Natural killer cell (primary cell): ENCODE measurements around the gene OXER1. TPM values are rescaled to one million over a fixed set of nuclear protein-coding genes. Genes with fewer than 3 reads are reported as not detected.

Experiments
- ATAC-seq, 3 donors: fragments of 150-1000 bp in 2 of 3; fragments of 200-7000 bp in 1 of 3; cut with Tn5 transposase; 1 replicate in 1 of 3; 2 replicates in 2 of 3; pipeline ENCODE4 v1.10.0; 2021; ENCODE audit warnings: mild to moderate bottlenecking in 2 of 3, moderate library complexity in 2 of 3
- DNase-seq, 2 donors: peaks; one replicate each; pipeline versions ENCODE4 v3.0.0 to v3.0.0-alpha.2; 2013 to 2021; ENCODE audit warnings: mixed read lengths in 1 of 2
- H3K27ac ChIP-seq: one replicate; pipeline ENCODE4 v1.5.1; 2013; ENCODE audit warnings: mild to moderate bottlenecking, low read length
- H3K27me3 ChIP-seq: one replicate; pipeline ENCODE4 v1.6.1; 2013; ENCODE audit warnings: low read length; ENCODE audit not compliant: control insufficient read depth, insufficient read depth
- H3K36me3 ChIP-seq: one replicate; pipeline ENCODE4 v1.6.1; 2013; ENCODE audit warnings: low read length; ENCODE audit not compliant: control insufficient read depth, insufficient read depth
- H3K4me1 ChIP-seq: one replicate; pipeline ENCODE4 v1.6.1; 2013; ENCODE audit warnings: low read length; ENCODE audit not compliant: control insufficient read depth, insufficient read depth
- H3K4me3 ChIP-seq: one replicate; pipeline ENCODE4 v1.5.1; 2013; ENCODE audit warnings: low read length
- H3K9me3 ChIP-seq: one replicate; pipeline ENCODE4 v1.6.1; 2013; ENCODE audit warnings: low read length; ENCODE audit not compliant: control insufficient read depth, insufficient read depth
- H3K27ac Mint-ChIP-seq, 2 donors: one replicate each; pipeline ENCODE4 v1.8.0; 2022; ENCODE audit warnings: mild to moderate bottlenecking in 2 of 2, mixed read lengths in 2 of 2, moderate library complexity in 1 of 2
- H3K27me3 Mint-ChIP-seq, 2 donors: one replicate each; pipeline ENCODE4 v1.8.0; 2022; ENCODE audit warnings: low read depth in 2 of 2, mixed read lengths in 2 of 2
- H3K36me3 Mint-ChIP-seq: one replicate; pipeline ENCODE4 v1.8.0; 2022; ENCODE audit warnings: mixed read lengths
- H3K4me1 Mint-ChIP-seq, 2 donors: one replicate each; pipeline ENCODE4 v1.8.0; 2022; ENCODE audit warnings: mixed read lengths in 2 of 2
- H3K4me3 Mint-ChIP-seq: one replicate; pipeline ENCODE4 v1.8.0; 2022; ENCODE audit warnings: mild to moderate bottlenecking, moderate library complexity, mixed read lengths
- H3K9me3 Mint-ChIP-seq, 2 donors: one replicate each; pipeline ENCODE4 v1.8.0; 2022; ENCODE audit warnings: mixed read lengths in 2 of 2
- WGBS: methylation state at CpG from one replicate; pipeline ENCODE4 v1.1.7; 2013; ENCODE audit warnings: missing lambda C conversion rate; ENCODE audit not compliant: insufficient coverage; 5-methylcytosine and 5-hydroxymethylcytosine counted together
- intact Hi-C: fragments of 100-400 bp; cut with micrococcal nuclease; formaldehyde crosslinking; loops from one replicate; pipeline ENCODE4 v1.14.2; 2022
- total RNA-seq, 4 donors: library from RNA; stranded (reverse); fragments of 120-200 nt in 1 of 4; gene quantifications; one replicate each; pipeline versions ENCODE4 v1.2.3 to v1.2.4, GENCODE V29; 2013 to 2022
- TF ChIP-seq, protein P1 (sequence below): fragments of 200-600 bp; IDR thresholded peaks from one replicate; pipeline ENCODE4 v1.8.0; 2022; ENCODE audit warnings: antibody characterized with exemption

OXER1 gene, protein sequence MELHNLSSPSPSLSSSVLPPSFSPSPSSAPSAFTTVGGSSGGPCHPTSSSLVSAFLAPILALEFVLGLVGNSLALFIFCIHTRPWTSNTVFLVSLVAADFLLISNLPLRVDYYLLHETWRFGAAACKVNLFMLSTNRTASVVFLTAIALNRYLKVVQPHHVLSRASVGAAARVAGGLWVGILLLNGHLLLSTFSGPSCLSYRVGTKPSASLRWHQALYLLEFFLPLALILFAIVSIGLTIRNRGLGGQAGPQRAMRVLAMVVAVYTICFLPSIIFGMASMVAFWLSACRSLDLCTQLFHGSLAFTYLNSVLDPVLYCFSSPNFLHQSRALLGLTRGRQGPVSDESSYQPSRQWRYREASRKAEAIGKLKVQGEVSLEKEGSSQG
- total RNA-seq = 1 to 10 TPM in 1 of 3 donors, under 1 TPM in 2; 0.19 to 2.7 (median 0.41) TPM
- total RNA-seq (2013) = 0.43 TPM

DNA sequence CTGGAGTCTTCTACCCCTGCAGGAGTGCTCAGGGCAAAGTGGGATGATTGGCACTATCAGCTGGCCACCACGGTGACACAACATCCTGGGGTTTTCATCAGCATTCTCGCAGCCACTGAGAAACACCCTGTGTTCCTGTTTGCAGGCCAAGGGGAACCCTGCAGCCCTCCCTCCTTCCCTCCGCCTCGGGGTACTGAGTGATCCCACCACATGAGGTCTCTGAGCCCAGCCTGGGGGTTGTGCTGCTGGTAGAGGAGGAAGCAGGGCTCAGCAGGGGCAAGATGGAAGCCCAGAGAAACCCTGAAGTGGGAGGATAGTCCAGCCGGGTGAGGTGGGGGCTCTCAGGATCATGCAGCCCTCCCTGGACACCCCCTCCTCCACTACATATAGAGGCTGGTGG, at the start of gene OXER1:
Gene OXER1, minus strand, starts transcription at position 40 of the 400 bp plus-strand sequence. CDS start 73 bp downstream, outside the sequence.
- H3K27ac ChIP-seq = no peak within 1 kb of the TSS
- DNase-seq (no peak), ATAC-seq (peak in 2 of 3 donors; percentile 24 to 64)
- no peaks in the 10 kb centered on the region for H3K36me3 ChIP-seq
- intact Hi-C loops = no loop called here
- peaks cover 7% of the 10 kb centered on the region for H3K4me1 ChIP-seq
- no peaks in the 10 kb centered on the region for H3K9me3 ChIP-seq
- TF ChIP-seq, protein P1, sequence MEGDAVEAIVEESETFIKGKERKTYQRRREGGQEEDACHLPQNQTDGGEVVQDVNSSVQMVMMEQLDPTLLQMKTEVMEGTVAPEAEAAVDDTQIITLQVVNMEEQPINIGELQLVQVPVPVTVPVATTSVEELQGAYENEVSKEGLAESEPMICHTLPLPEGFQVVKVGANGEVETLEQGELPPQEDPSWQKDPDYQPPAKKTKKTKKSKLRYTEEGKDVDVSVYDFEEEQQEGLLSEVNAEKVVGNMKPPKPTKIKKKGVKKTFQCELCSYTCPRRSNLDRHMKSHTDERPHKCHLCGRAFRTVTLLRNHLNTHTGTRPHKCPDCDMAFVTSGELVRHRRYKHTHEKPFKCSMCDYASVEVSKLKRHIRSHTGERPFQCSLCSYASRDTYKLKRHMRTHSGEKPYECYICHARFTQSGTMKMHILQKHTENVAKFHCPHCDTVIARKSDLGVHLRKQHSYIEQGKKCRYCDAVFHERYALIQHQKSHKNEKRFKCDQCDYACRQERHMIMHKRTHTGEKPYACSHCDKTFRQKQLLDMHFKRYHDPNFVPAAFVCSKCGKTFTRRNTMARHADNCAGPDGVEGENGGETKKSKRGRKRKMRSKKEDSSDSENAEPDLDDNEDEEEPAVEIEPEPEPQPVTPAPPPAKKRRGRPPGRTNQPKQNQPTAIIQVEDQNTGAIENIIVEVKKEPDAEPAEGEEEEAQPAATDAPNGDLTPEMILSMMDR = no peak
- no peak within 1 kb of the TSS for H3K4me3 Mint-ChIP-seq
- H3K36me3 Mint-ChIP-seq = no peaks in the 10 kb centered on the region
- no peak within 1 kb of the TSS for H3K27ac Mint-ChIP-seq
- H3K4me3 ChIP-seq = no peak within 1 kb of the TSS
- peaks cover 0 to 13% of the 10 kb centered on the region in 2 donors for H3K4me1 Mint-ChIP-seq
- H3K27me3 ChIP-seq = no peaks in the 10 kb centered on the region
- 46% methylated on average over 5 of the region's 5 CpGs for WGBS
- no peaks in the 10 kb centered on the region for H3K9me3 Mint-ChIP-seq
- H3K27me3 Mint-ChIP-seq = no peaks in the 10 kb centered on the region

DNA sequence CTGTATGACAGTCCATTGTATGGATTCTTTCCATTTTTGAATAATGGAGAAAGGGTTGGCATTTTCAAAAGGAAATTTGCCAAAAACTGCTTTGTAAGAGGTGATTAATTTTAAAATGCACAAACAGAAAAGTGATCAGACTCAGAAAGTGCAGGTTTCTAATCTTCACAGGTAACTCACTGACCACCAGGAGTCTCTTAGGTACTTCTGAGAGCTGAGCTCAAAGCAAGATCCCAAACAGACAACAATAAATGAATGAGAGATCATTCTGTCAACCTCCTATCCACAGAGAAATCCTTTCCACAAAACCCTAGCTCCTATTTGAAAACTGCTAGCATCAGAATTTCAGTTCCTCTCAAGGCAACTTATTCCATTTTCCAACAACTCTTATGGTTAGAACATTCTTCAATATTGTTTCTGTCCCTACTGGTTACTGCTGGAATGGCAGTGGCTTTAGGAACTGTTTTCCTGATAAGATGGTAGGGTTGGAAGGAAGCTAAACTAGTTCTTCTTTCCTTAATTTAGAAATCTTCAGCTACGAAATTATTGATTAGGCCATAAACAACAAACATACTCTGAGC, 49.1 kb upstream of the OXER1 start:
- peaks cover 21% of the 10 kb centered on the region for H3K4me1 ChIP-seq
- peaks cover 28 to 30% of the 10 kb centered on the region in 2 donors for H3K4me1 Mint-ChIP-seq
- intact Hi-C loops = loop anchor here (5.0 kb wide), 3 partner anchors 324 to 1354 kb away; partner anchors contain the start of genes PPM1B and ZFP36L2
- ATAC-seq (no peak), DNase-seq (peak in 1 of 2 donors; percentile 36)
- H3K27me3 ChIP-seq = no peaks in the 10 kb centered on the region
- peaks cover 0 to 5% of the 10 kb centered on the region in 2 donors for H3K27me3 Mint-ChIP-seq
- no peak overlapping the region for H3K4me3 ChIP-seq
- no CpG with 5 or more reads among the region's 1 CpG for WGBS
- H3K36me3 Mint-ChIP-seq = no peaks in the 10 kb centered on the region
- TF ChIP-seq, protein P1 = no peak
- H3K36me3 ChIP-seq = no peaks in the 10 kb centered on the region
- peak overlapping the region; percentile 64 for H3K4me3 Mint-ChIP-seq
- peaks cover 12% of the 10 kb centered on the region for H3K9me3 ChIP-seq
- no peak overlapping the region for H3K27ac ChIP-seq
- H3K9me3 Mint-ChIP-seq = peaks cover 5 to 10% of the 10 kb centered on the region in 2 donors
- peak overlapping the region; percentile 59 to 69 for H3K27ac Mint-ChIP-seq

DNA sequence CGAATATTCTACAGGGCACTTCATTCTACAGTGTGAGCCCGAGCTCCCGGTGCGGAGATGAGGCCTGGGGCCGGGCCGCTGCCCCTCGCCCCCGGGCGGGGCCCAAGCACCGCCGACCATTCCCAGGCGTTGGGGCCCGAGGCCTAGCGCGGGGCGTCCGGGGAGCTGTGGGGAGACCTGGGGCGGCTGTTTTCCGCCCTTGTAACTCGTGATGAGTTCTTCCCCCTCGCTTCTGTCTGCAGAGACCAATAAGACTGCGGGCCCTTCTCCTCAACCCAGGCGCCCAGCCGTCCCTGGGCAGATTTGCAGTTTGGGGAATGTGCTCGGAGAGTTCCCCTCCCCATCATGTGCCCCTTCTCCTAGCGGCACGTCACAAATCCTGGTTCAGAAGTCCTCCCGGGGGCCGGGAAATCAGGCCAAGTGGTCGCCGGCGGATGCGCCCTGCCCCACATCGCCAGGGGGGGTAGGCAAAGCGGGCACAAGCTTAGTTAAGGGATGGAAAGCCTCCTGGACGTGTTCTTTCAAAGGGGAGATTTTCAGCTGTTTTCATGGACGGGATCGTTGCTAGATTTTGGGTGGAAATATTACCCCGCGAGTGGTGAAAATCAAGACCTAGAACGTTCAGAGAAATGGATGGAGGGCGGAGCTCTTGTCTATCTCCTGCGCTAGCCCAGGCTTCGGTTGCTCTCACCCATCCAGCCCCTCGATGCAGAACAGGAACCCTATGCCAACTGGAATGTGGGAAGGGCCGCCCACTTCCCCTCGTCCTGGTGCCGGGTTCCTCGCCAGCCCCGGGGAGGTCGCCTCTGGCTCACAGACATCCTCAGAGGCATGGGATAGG, 47.3 kb upstream of the OXER1 start:
- intact Hi-C loops = loop anchor here (1.0 to 5.0 kb wide), 4 partner anchors 326 to 1356 kb away; partner anchors contain the start of genes PPM1B, THADA and ZFP36L2

More for the DNA sequence above, 47.3 kb upstream of the OXER1 start:
- H3K9me3 ChIP-seq = peaks cover 12% of the 10 kb centered on the region
- Mint-ChIP-seq H3K9me3 (peaks cover 5 to 10% of the 10 kb centered on the region in 2 donors), H3K36me3 (no peaks in the 10 kb centered on the region), H3K27ac (peak overlapping the region; percentile 98 to 99), H3K4me3 (peak overlapping the region; percentile 96), H3K27me3 (peaks cover 0 to 5% of the 10 kb centered on the region in 2 donors), H3K4me1 (peaks cover 28 to 30% of the 10 kb centered on the region in 2 donors)
- peak overlapping the region; percentile 95 for H3K27ac ChIP-seq
- ATAC-seq (peak in 2 of 3 donors; percentile 4 to 19), DNase-seq (peak; percentile 58 to 72)
- no peaks in the 10 kb centered on the region for H3K27me3 ChIP-seq
- TF ChIP-seq, protein P1 = no peak
- no peaks in the 10 kb centered on the region for H3K36me3 ChIP-seq
- H3K4me3 ChIP-seq = peak overlapping the region; percentile 80
- WGBS = 2% methylated on average over 49 of the region's 51 CpGs
- peaks cover 21% of the 10 kb centered on the region for H3K4me1 ChIP-seq
